ENCODE results near the gene SCAND1.

SCAND1 gene

DNA sequence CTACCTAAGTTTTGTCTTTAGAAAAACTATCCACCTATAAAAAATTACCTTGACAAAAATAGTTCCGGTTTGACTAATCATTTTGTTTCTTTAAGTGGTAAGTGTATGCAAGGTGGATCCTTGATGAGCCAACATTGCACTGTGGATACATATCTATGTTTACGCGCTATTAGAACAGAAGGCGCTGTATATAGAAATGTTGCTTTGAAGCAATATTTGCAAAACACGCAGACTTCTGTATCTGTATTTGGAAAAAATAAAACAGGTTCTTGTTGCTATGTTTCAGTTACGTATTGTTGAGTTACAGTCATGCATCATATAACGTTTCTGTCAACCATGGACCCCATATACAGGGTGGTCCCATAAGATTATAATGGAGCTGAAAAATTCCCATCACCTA, 4.2 kb downstream of the SCAND1 start:
- Histone ChIP-seq H3K4me1 (ENCODE audit: insufficient read depth, low read length, severe bottlenecking) (peaks cover 16% of the 10 kb centered on the region), H4K20me1 (ENCODE audit: insufficient read depth, low read length) (no peaks in the 10 kb centered on the region), H3K79me2 (ENCODE audit: insufficient read depth, low read length) (peaks cover 13% of the 10 kb centered on the region), H3K36me3 (ENCODE audit: insufficient read depth, low read length) (peaks cover 30% of the 10 kb centered on the region; the same call in 1 of the 2 replicates), H3K4me3 (ENCODE audit: low read depth, low read length, poor library complexity, severe bottlenecking) (no peak overlapping the region), H2AFZ (ENCODE audit: low read length) (no peak overlapping the region), H3F3A (ENCODE audit: insufficient read depth, low read length) (no peaks in the 10 kb centered on the region), H3K9me2 (ENCODE audit: low read depth, low read length) (no peaks in the 10 kb centered on the region), H3K27me3 (ENCODE audit: insufficient read depth, low read length) (no peaks in the 10 kb centered on the region), H3K9ac (ENCODE audit: low read length) (no peak overlapping the region), H3K9me3 (ENCODE audit: low read length) (no peaks in the 10 kb centered on the region), H3K4me2 (ENCODE audit: low read length) (no peak overlapping the region), H3K27ac (ENCODE audit: low read depth, low read length, poor library complexity, severe bottlenecking) (no peak overlapping the region)
- TF ChIP-seq EZH2 (IDR thresholded peaks at IDR 0.05; ENCODE audit: borderline replicate concordance, low read length): no peak
- TF ChIP-seq, protein P1, sequence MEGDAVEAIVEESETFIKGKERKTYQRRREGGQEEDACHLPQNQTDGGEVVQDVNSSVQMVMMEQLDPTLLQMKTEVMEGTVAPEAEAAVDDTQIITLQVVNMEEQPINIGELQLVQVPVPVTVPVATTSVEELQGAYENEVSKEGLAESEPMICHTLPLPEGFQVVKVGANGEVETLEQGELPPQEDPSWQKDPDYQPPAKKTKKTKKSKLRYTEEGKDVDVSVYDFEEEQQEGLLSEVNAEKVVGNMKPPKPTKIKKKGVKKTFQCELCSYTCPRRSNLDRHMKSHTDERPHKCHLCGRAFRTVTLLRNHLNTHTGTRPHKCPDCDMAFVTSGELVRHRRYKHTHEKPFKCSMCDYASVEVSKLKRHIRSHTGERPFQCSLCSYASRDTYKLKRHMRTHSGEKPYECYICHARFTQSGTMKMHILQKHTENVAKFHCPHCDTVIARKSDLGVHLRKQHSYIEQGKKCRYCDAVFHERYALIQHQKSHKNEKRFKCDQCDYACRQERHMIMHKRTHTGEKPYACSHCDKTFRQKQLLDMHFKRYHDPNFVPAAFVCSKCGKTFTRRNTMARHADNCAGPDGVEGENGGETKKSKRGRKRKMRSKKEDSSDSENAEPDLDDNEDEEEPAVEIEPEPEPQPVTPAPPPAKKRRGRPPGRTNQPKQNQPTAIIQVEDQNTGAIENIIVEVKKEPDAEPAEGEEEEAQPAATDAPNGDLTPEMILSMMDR (IDR thresholded peaks at IDR 0.05; ENCODE audit: low read length): no peak

DNA sequence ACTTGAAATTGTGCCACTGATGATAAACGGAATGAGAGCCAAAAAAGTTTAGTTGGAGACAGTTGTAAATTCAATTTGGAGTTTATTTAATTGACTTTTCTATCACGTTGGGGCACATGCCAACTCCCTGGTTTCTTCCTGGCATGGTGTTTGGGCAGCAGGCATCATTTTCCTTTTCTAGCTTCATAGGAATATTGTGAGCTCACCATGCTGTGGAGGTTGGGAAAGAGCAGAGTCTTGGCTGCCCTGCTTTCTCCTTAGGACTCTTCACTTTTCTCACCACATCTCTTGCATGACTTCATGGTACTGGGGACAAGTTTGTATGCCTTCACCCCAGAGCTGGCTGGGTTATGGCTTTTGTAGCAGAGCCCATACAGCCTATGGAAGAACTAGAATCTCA, 6.4 kb downstream of the SCAND1 start:
- no peaks in the 10 kb centered on the region for H3K9me3 ChIP-seq (ENCODE audit: low read length)
- peaks cover 10% of the 10 kb centered on the region for H3K4me1 ChIP-seq (ENCODE audit: insufficient read depth, low read length, severe bottlenecking)
- H3K36me3 ChIP-seq (ENCODE audit: insufficient read depth, low read length): peaks cover 39% of the 10 kb centered on the region; the same call in 1 of the 2 replicates

DNA sequence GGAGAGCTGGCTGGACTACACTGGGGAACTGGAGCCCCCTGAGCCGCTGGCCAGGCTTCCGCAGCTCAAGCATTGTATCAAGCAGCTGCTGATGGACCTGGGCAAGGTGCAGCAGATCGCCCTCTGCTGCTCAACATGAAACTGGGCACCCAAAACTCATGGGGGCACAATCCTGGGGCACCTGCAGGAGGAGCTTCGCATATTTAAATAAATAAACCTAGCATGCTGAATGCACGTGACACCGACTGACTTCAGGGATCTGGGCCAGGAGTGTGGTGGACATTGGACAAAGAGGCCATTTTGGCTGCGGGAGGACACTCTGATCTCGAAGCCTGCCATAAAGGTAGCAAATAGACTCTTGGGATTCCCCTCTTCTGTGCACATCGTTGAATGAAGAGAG, 6.8 kb downstream of the SCAND1 start:
- Histone ChIP-seq H3K9ac (ENCODE audit: low read length) (no peak overlapping the region), H2AFZ (ENCODE audit: low read length) (no peak overlapping the region), H3K9me2 (ENCODE audit: low read depth, low read length) (no peaks in the 10 kb centered on the region), H3K27me3 (ENCODE audit: insufficient read depth, low read length) (no peaks in the 10 kb centered on the region), H3K4me2 (ENCODE audit: low read length) (no peak overlapping the region), H3K27ac (ENCODE audit: low read depth, low read length, poor library complexity, severe bottlenecking) (no peak overlapping the region), H3K79me2 (ENCODE audit: insufficient read depth, low read length) (peaks cover 3% of the 10 kb centered on the region; the same call in 1 of the 2 replicates), H3K4me1 (ENCODE audit: insufficient read depth, low read length, severe bottlenecking) (peaks cover 6% of the 10 kb centered on the region), H3K4me3 (ENCODE audit: low read depth, low read length, poor library complexity, severe bottlenecking) (no peak overlapping the region), H3K9me3 (ENCODE audit: low read length) (no peaks in the 10 kb centered on the region), H3K36me3 (ENCODE audit: insufficient read depth, low read length) (peaks cover 39% of the 10 kb centered on the region; the same call in 1 of the 2 replicates), H3F3A (ENCODE audit: insufficient read depth, low read length) (no peaks in the 10 kb centered on the region), H4K20me1 (ENCODE audit: insufficient read depth, low read length) (no peaks in the 10 kb centered on the region)
- TF ChIP-seq EZH2 (IDR thresholded peaks at IDR 0.05; ENCODE audit: borderline replicate concordance, low read length): no peak
- TF ChIP-seq, protein P1 (IDR thresholded peaks at IDR 0.05; ENCODE audit: low read length): peak; percentile 70

More for the DNA sequence above, 6.4 kb downstream of the SCAND1 start:
- Histone ChIP-seq H3K27ac (ENCODE audit: low read depth, low read length, poor library complexity, severe bottlenecking) (no peak overlapping the region), H3F3A (ENCODE audit: insufficient read depth, low read length) (no peaks in the 10 kb centered on the region), H3K27me3 (ENCODE audit: insufficient read depth, low read length) (no peaks in the 10 kb centered on the region), H3K9ac (ENCODE audit: low read length) (no peak overlapping the region), H3K9me2 (ENCODE audit: low read depth, low read length) (no peaks in the 10 kb centered on the region), H3K4me2 (ENCODE audit: low read length) (no peak overlapping the region), H4K20me1 (ENCODE audit: insufficient read depth, low read length) (no peaks in the 10 kb centered on the region), H2AFZ (ENCODE audit: low read length) (no peak overlapping the region), H3K4me3 (ENCODE audit: low read depth, low read length, poor library complexity, severe bottlenecking) (no peak overlapping the region), H3K79me2 (ENCODE audit: insufficient read depth, low read length) (peaks cover 7% of the 10 kb centered on the region)
- TF ChIP-seq EZH2 (IDR thresholded peaks at IDR 0.05; ENCODE audit: borderline replicate concordance, low read length): no peak
- TF ChIP-seq, protein P1 (IDR thresholded peaks at IDR 0.05; ENCODE audit: low read length): no peak

All from OCI-LY1 (cell line).